HCT116 (cell line): Measurements from ENCODE around the gene ART5. TPM values are rescaled to one million over a fixed set of nuclear protein-coding genes. Genes with fewer than 3 reads are reported as not detected.

Experiments used
- ATAC-seq: fragments of 200-7000 bp; cut with Tn5 transposase; 2 replicates; pipeline ENCODE4 v1.9.1; 2020; ENCODE audit warnings: mild to moderate bottlenecking, moderate library complexity
- BruUV-seq: library from RNA; stranded (reverse); fragments of 400-500 nt; replicated peaks from 2 replicates; lab custom pipeline; 2021; lab: Mats Ljungman, UMichigan
- CTCF ChIA-PET: fragments of 300-600 bp; sonication (Branson Sonifier 250); formaldehyde crosslinking; loops from one replicate; lab custom pipeline; 2021; ENCODE audit warnings: antibody characterized with exemption; lab: Charles Lee
- POLR2A ChIA-PET: fragments of 300-600, 350-600 bp; sonication (Branson Sonifier 250); formaldehyde crosslinking; loops from one replicate; lab custom pipeline; 2021; ENCODE audit warnings: antibody characterized with exemption; lab: Charles Lee
- RAD21 ChIA-PET, 2 experiments: fragments of 300-600 bp; sonication (Branson Sonifier 250); formaldehyde crosslinking; loops; one replicate each; lab custom pipeline; 2023; ENCODE audit warnings: low total read pairs in 2 of 2; ENCODE audit not compliant: uncharacterized antibody in 2 of 2, unreplicated experiment in 2 of 2, low non-redundant PET in 1 of 2; lab: Charles Lee
- DNase-seq: peaks from one replicate; pipeline ENCODE4 v3.0.0-alpha.2; 2010; ENCODE audit warnings: low read depth, low spot score
- H2AFZ ChIP-seq: fragments of 200-600 bp; shearing (Covaris generic), sonication (generic); 2 replicates; pipeline ENCODE4 v1.6.1; 2017; ENCODE audit warnings: low read depth, mixed run types, mixed read lengths, antibody characterized with exemption, low read length; ENCODE audit not compliant: poor library complexity, severe bottlenecking
- H3K27ac ChIP-seq: 2 replicates; pipeline ENCODE4 v1.5.1; 2012; ENCODE audit warnings: low read depth, low read length
- H3K27me3 ChIP-seq: fragments of 200-600 bp; sonication (generic); 2 replicates; pipeline ENCODE4 v1.6.1; 2016; ENCODE audit warnings: mixed run types, low read length, mixed read lengths; ENCODE audit not compliant: insufficient read depth
- H3K36me3 ChIP-seq, 2 experiments: fragments of 200-500 bp in 1 of 2; fragments of 200-600 bp in 1 of 2; sonication (Bioruptor generic) in 1 of 2; sonication (generic) in 1 of 2; 2 replicates each; pipeline versions ENCODE4 v1.5.1 to v1.6.1; 2014 to 2016; ENCODE audit warnings: low read length in 2 of 2, inconsistent platforms in 1 of 2, mixed read lengths in 1 of 2, mixed run types in 1 of 2; ENCODE audit not compliant: insufficient read depth in 2 of 2, control insufficient read depth in 1 of 2
- H3K4me1 ChIP-seq, 2 experiments: fragments of 200-600 bp in 1 of 2; sonication (generic) in 1 of 2; 2 replicates each; pipeline versions ENCODE4 v1.5.1 to v1.6.1; 2012 to 2017; ENCODE audit warnings: low read length in 2 of 2, inconsistent platforms in 1 of 2, mild to moderate bottlenecking in 1 of 2, mixed read lengths in 1 of 2, mixed run types in 1 of 2, moderate library complexity in 1 of 2; ENCODE audit not compliant: insufficient read depth in 2 of 2, control insufficient read depth in 1 of 2
- H3K4me2 ChIP-seq: fragments of 200-600 bp; sonication (generic); 2 replicates; pipeline ENCODE4 v1.6.1; 2017; ENCODE audit warnings: mixed run types, low read length, mixed read lengths
- H3K4me3 ChIP-seq, 2 experiments: fragments of 200-600 bp in 1 of 2; sonication (generic) in 1 of 2; replicated peaks in 1 of 2; 2 replicates each; pipeline ENCODE4 v1.5.1; 2011 to 2016; ENCODE audit warnings: low read length in 2 of 2, control low read depth in 1 of 2, low read depth in 1 of 2, mild to moderate bottlenecking in 1 of 2, mixed read lengths in 1 of 2, mixed run types in 1 of 2
- H3K79me2 ChIP-seq: fragments of 200-600 bp; sonication (generic); 2 replicates; pipeline ENCODE4 v1.6.1; 2017; ENCODE audit warnings: mild to moderate bottlenecking, mixed run types, low read length, moderate library complexity, mixed read lengths; ENCODE audit not compliant: insufficient read depth
- H3K9ac ChIP-seq: fragments of 200-600 bp; sonication (generic); 2 replicates; pipeline ENCODE4 v1.6.1; 2016; ENCODE audit warnings: low read length, mixed read lengths
- H3K9me2 ChIP-seq: fragments of 200-600 bp; sonication (generic), shearing (Covaris generic); 2 replicates; pipeline ENCODE4 v1.6.1; 2017; ENCODE audit warnings: mixed run types, mild to moderate bottlenecking, moderate library complexity; ENCODE audit not compliant: insufficient read depth
- H3K9me3 ChIP-seq, 2 experiments: fragments of 200-500 bp in 1 of 2; fragments of 200-600 bp in 1 of 2; sonication (Bioruptor generic) in 1 of 2; sonication (generic) in 1 of 2; 2 replicates each; pipeline ENCODE4 v1.6.1; 2014 to 2017; ENCODE audit warnings: low read length in 2 of 2, mixed read lengths in 2 of 2, inconsistent platforms in 1 of 2, low read depth in 1 of 2, mild to moderate bottlenecking in 1 of 2, mixed run types in 1 of 2, moderate library complexity in 1 of 2; ENCODE audit not compliant: control insufficient read depth in 1 of 2, insufficient read depth in 1 of 2
- H4K20me1 ChIP-seq: fragments of 200-600 bp; sonication (generic), shearing (Covaris generic); 2 replicates; pipeline ENCODE4 v1.6.1; 2017; ENCODE audit warnings: mixed run types, mild to moderate bottlenecking, moderate library complexity; ENCODE audit not compliant: insufficient read depth
- ATF3 ChIP-seq: IDR thresholded peaks from 2 replicates; pipeline ENCODE4 v1.6.1; 2012
- CEBPB ChIP-seq: IDR thresholded peaks from 2 replicates; pipeline ENCODE4 v1.6.1; 2012; ENCODE audit warnings: low read depth
- CTCF ChIP-seq, 3 experiments: fragments of 200-600 bp in 1 of 3; sonication (generic) in 1 of 3; IDR thresholded peaks in 2 of 3; conservative IDR thresholded peaks in 1 of 3; 2 replicates each; pipeline ENCODE4 v1.5.1; 2012 to 2017; ENCODE audit warnings: low read depth in 2 of 3, low read length in 2 of 3, antibody characterized with exemption in 1 of 3, borderline replicate concordance in 1 of 3, control low read depth in 1 of 3, mild to moderate bottlenecking in 1 of 3, mixed read lengths in 1 of 3, mixed run types in 1 of 3, moderate library complexity in 1 of 3; ENCODE audit not compliant: insufficient read depth in 1 of 3
- EGR1 ChIP-seq: IDR thresholded peaks from 2 replicates; pipeline ENCODE4 v1.6.1; 2012; ENCODE audit warnings: low read depth
- ELF1 ChIP-seq: IDR thresholded peaks from 2 replicates; pipeline ENCODE4 v1.6.1; 2012; ENCODE audit warnings: low read depth, borderline replicate concordance
- EZH2 ChIP-seq: fragments of 200-600 bp; sonication (generic); IDR thresholded peaks from 2 replicates; pipeline ENCODE4 v1.6.1; 2017; ENCODE audit warnings: antibody characterized with exemption, mixed run types
- EZH2phosphoT487 ChIP-seq: fragments of 200-600 bp; IDR thresholded peaks from 2 replicates; pipeline ENCODE4 v1.6.1; 2018; ENCODE audit warnings: antibody characterized with exemption, borderline replicate concordance
- FOSL1 ChIP-seq: IDR thresholded peaks from 2 replicates; pipeline ENCODE4 v1.6.1; 2012; ENCODE audit warnings: low read depth
- JUND ChIP-seq: IDR thresholded peaks from 2 replicates; pipeline ENCODE4 v1.6.1; 2012
- MAX ChIP-seq: IDR thresholded peaks from 2 replicates; pipeline ENCODE4 v1.6.1; 2012
- POLR2AphosphoS5 ChIP-seq: IDR thresholded peaks from 2 replicates; pipeline ENCODE4 v1.6.1; 2011; ENCODE audit warnings: mild to moderate bottlenecking, low read depth, low read length, moderate library complexity
- SRF ChIP-seq: IDR thresholded peaks from 2 replicates; pipeline ENCODE4 v1.6.1; 2012; ENCODE audit warnings: low read depth
- TCF7L2 ChIP-seq: IDR thresholded peaks from 2 replicates; pipeline ENCODE4 v1.7.0; 2011; ENCODE audit warnings: borderline replicate concordance, inconsistent platforms; ENCODE audit not compliant: insufficient read depth, insufficient read length; ENCODE audit errors: extremely low read depth
- ZBTB33 ChIP-seq: IDR thresholded peaks from 2 replicates; pipeline ENCODE4 v1.6.1; 2011; ENCODE audit warnings: mild to moderate bottlenecking, low read length, moderate library complexity; ENCODE audit not compliant: insufficient replicate concordance; ENCODE audit errors: extremely low read depth
- ZFX ChIP-seq: fragments of 450-650 bp; IDR thresholded peaks from 2 replicates; pipeline ENCODE4 v1.6.1; 2017
- intact Hi-C: fragments of 100-400 bp; cut with micrococcal nuclease; formaldehyde crosslinking; loops from 2 replicates; pipeline ENCODE4 v1.10.0; 2022
- total RNA-seq: library from RNA; stranded (reverse); gene quantifications from one replicate; pipeline ENCODE4 v1.2.1, GENCODE V29; 2021; ENCODE audit not compliant: unreplicated experiment

ART5 gene
- total RNA-seq, 1 experiment from 2014 or later: 5.6 TPM

- TF ChIP-seq CTCF (IDR thresholded peaks at IDR 0.05 in 2 of 3, conservative IDR thresholded peaks at IDR 0.05 in 1 of 3; ENCODE audit: borderline replicate concordance in 1 of 3, insufficient read depth in 1 of 3, low read depth in 2 of 3, low read length in 2 of 3) (no peak), ZFX (no peak), SRF (no peak), TCF7L2 (no peak), POLR2AphosphoS5 (no peak)
- TF ChIP-seq, all 23 proteins: peak for 0
These were observed 23.8 kb downstream of the ART5 start (continued) for GRCh38 chr11:3617990-3618389.

- BruUV-seq: no TSS peak
- ChIA-PET RAD21 (no interaction called here), CTCF (no interaction called here), POLR2A (no interaction called here)
- H3K4me1 ChIP-seq: peaks cover 0 to 6% of the 10 kb centered on the region in 2 experiments; a peak in 1 of 4 replicates
- intact Hi-C loops: no loop called here
- H3K79me2 ChIP-seq: no peaks in the 10 kb centered on the region
- no peak overlapping the region for H3K4me3 ChIP-seq
- no peak for DNase-seq
- TF ChIP-seq EZH2 (no peak), MAX (no peak), CEBPB (no peak), ELF1 (no peak), FOSL1 (no peak), ATF3 (no peak), SRF (no peak), ZBTB33 (no peak), CTCF (IDR thresholded peaks at IDR 0.05 in 2 of 3, conservative IDR thresholded peaks at IDR 0.05 in 1 of 3; ENCODE audit: borderline replicate concordance in 1 of 3, insufficient read depth in 1 of 3, low read depth in 2 of 3, low read length in 2 of 3) (no peak), JUND (no peak), EZH2phosphoT487 (no peak), EGR1 (no peak), ZFX (no peak)
- no peak overlapping the region for H2AFZ ChIP-seq
- no peaks in the 10 kb centered on the region for H3K27me3 ChIP-seq
- H3K9ac ChIP-seq: no peak overlapping the region
- ATAC-seq: no peak
- no peaks in the 10 kb centered on the region for H3K36me3 ChIP-seq
- H3K9me2 ChIP-seq: no peaks in the 10 kb centered on the region
- no peaks in the 10 kb centered on the region for H4K20me1 ChIP-seq
- H3K4me2 ChIP-seq: no peak overlapping the region
- 0 out of 4 replicates have a peak, but pooled peaks cover 0 to 2% of the 10 kb centered on the region in 2 experiments for H3K9me3 ChIP-seq
- H3K27ac ChIP-seq: no peak overlapping the region; the same call in 1 of the 2 replicates
These were observed 24.9 kb downstream of the ART5 start for GRCh38 chr11:3616721-3617460.
